Esophagus muscularis mucosa (tissue), 4 donors: ENCODE results near the gene NDUFV2. TPM values are rescaled to one million over a fixed set of nuclear protein-coding genes. Genes with fewer than 3 reads are reported as not detected.

ENCODE experiments used
- DNase-seq: peaks from one replicate; pipeline ENCODE4 v3.0.0-alpha.2; 2017; ENCODE audit errors: extremely low spot score
- H3K27ac ChIP-seq, 4 donors: fragments of 200-600 bp; sonication (generic); replicated peaks in 1 of 4; 1 replicate in 3 of 4; 2 replicates in 1 of 4; pipeline ENCODE4 v1.5.1; 2016 to 2019; ENCODE audit warnings: mild to moderate bottlenecking in 1 of 4
- H3K27me3 ChIP-seq, 4 donors: fragments of 200-600 bp; sonication (generic); one replicate each; pipeline versions ENCODE4 v1.5.1 to v1.6.0; 2016 to 2019
- H3K36me3 ChIP-seq, 4 donors: fragments of 200-600 bp; sonication (generic); one replicate each; pipeline ENCODE4 v1.5.1; 2016 to 2019
- H3K4me1 ChIP-seq, 4 donors: fragments of 200-600 bp; sonication (generic); one replicate each; pipeline ENCODE4 v1.5.1; 2016 to 2019
- H3K4me3 ChIP-seq, 4 donors: fragments of 200-600 bp; sonication (generic); 1 replicate in 2 of 4; 2 replicates in 2 of 4; pipeline ENCODE4 v1.5.1; 2016 to 2019; ENCODE audit warnings: mild to moderate bottlenecking in 4 of 4, moderate library complexity in 1 of 4
- H3K9me3 ChIP-seq, 4 donors: fragments of 200-600 bp; sonication (generic); 1 replicate in 3 of 4; 2 replicates in 1 of 4; pipeline ENCODE4 v1.5.1; 2016 to 2019
- CTCF ChIP-seq, 3 experiments: fragments of 200-600 bp in 2 of 3; fragments of 450-650 bp in 1 of 3; sonication (generic) in 2 of 3; IDR thresholded peaks; one replicate each; pipeline ENCODE4 v1.5.1; 2017 to 2019; ENCODE audit warnings: antibody characterized with exemption in 3 of 3, mild to moderate bottlenecking in 2 of 3, moderate library complexity in 1 of 3
- EP300 ChIP-seq: sonication (generic); formaldehyde crosslinking; IDR thresholded peaks from one replicate; pipeline ENCODE4 v1.6.1; 2017; ENCODE audit warnings: antibody characterized with exemption
- POLR2A ChIP-seq: fragments of 450-650 bp; IDR thresholded peaks from one replicate; pipeline ENCODE4 v1.6.1; 2017; ENCODE audit warnings: antibody characterized with exemption, moderate library complexity, mild to moderate bottlenecking, low read depth
- POLR2AphosphoS5 ChIP-seq, 2 donors: sonication (generic); formaldehyde crosslinking; IDR thresholded peaks; one replicate each; pipeline ENCODE4 v1.6.1; 2017; ENCODE audit warnings: antibody characterized with exemption in 2 of 2
- WGBS: methylation state at CpG from one replicate; pipeline ENCODE4 v1.1.5; 2018; 5-methylcytosine and 5-hydroxymethylcytosine counted together
- intact Hi-C: fragments of 100-400 bp; cut with DNase I; formaldehyde crosslinking; loops from one replicate; pipeline ENCODE4 v1.15.1; 2023
- total RNA-seq, 4 donors: library from RNA; depleted of rRNA; stranded (reverse); fragments of >200 nt; gene quantifications; one replicate each; pipeline versions ENCODE4 v1.1.0 to v1.2.1, GENCODE V29; 2016

Gene NDUFV2
- total RNA-seq, 4 donors from 2014 or later, result 120 to 229 (median 175) TPM

- no peak for DNase-seq
- H3K9me3 ChIP-seq, result no peaks in the 10 kb centered on the region
- intact Hi-C loops, result no loop called here
- TF ChIP-seq POLR2A, result no peak
- TF ChIP-seq EP300, result no peak
- no peak for TF ChIP-seq POLR2AphosphoS5 (IDR thresholded peaks at IDR 0.05)
- no peak for TF ChIP-seq CTCF (IDR thresholded peaks at IDR 0.05)
- H3K27me3 ChIP-seq, result no peaks in the 10 kb centered on the region
- H3K4me3 ChIP-seq, result no peak overlapping the region
- H3K4me1 ChIP-seq, result peaks cover 18 to 56% (median 45%) of the 10 kb centered on the region in 4 donors
- H3K27ac ChIP-seq, result peak overlapping the region; percentile 32 to 57 (median 42)
- 69% methylated on average over 3 of the region's 3 CpGs for WGBS
- H3K36me3 ChIP-seq, result peaks cover 16 to 70% (median 39%) of the 10 kb centered on the region in 4 donors
Observed at GRCh38 chr18:9126337-9126736, 23.8 kb downstream of the NDUFV2 start.

- Histone ChIP-seq H3K4me1 (peaks cover 15 to 63% (median 43%) of the 10 kb centered on the region in 4 donors), H3K27me3 (no peaks in the 10 kb centered on the region), H3K27ac (peak overlapping the region in 2 of 4 donors; percentile 8 to 99), H3K9me3 (no peaks in the 10 kb centered on the region), H3K4me3 (no peak overlapping the region), H3K36me3 (peaks cover 16 to 81% (median 43%) of the 10 kb centered on the region in 4 donors)
- intact Hi-C loops, result no loop called here
- TF ChIP-seq POLR2A, result no peak
- no peak for TF ChIP-seq CTCF (IDR thresholded peaks at IDR 0.05)
- TF ChIP-seq POLR2AphosphoS5 (IDR thresholded peaks at IDR 0.05), result no peak
- no peak for TF ChIP-seq EP300
- WGBS, result 82% methylated on average over 4 of the region's 4 CpGs
- DNase-seq, result no peak
Observed at GRCh38 chr18:9130195-9130594, 27.7 kb downstream of the NDUFV2 start.

- H3K4me1 ChIP-seq, result peaks cover 21 to 67% (median 44%) of the 10 kb centered on the region in 4 donors
- no peak for DNase-seq
- TF ChIP-seq EP300 (no peak), POLR2AphosphoS5 (IDR thresholded peaks at IDR 0.05) (no peak), CTCF (IDR thresholded peaks at IDR 0.05) (no peak), POLR2A (no peak)
- intact Hi-C loops, result no loop called here
- H3K27me3 ChIP-seq, result no peaks in the 10 kb centered on the region
- H3K36me3 ChIP-seq, result peaks cover 16 to 83% (median 41%) of the 10 kb centered on the region in 4 donors
- peak overlapping the region in 2 of 4 donors; percentile 10 to 99 for H3K27ac ChIP-seq
- WGBS, result 55% methylated on average over 2 of the region's 2 CpGs
- no peaks in the 10 kb centered on the region for H3K9me3 ChIP-seq
- no peak overlapping the region for H3K4me3 ChIP-seq
Observed at GRCh38 chr18:9130806-9131205, 28.3 kb downstream of the NDUFV2 start.

- Histone ChIP-seq H3K27me3 (no peaks in the 10 kb centered on the region), H3K36me3 (peaks cover 5 to 65% (median 29%) of the 10 kb centered on the region in 4 donors), H3K4me1 (peaks cover 15 to 53% (median 34%) of the 10 kb centered on the region in 4 donors), H3K4me3 (no peak overlapping the region), H3K9me3 (no peaks in the 10 kb centered on the region), H3K27ac (peak overlapping the region in 3 of 4 donors; percentile 49 to 99 (median 99))
- DNase-seq, result no peak
- intact Hi-C loops, result no loop called here
- WGBS, result 97% methylated on average over 4 of the region's 4 CpGs
- TF ChIP-seq POLR2A (no peak), CTCF (IDR thresholded peaks at IDR 0.05) (no peak), EP300 (no peak), POLR2AphosphoS5 (IDR thresholded peaks at IDR 0.05) (no peak)
Observed at GRCh38 chr18:9132628-9133027, 30.1 kb downstream of the NDUFV2 start.

- WGBS, result 84% methylated on average over 2 of the region's 2 CpGs
- TF ChIP-seq POLR2A (no peak), CTCF (IDR thresholded peaks at IDR 0.05) (no peak), EP300 (no peak), POLR2AphosphoS5 (IDR thresholded peaks at IDR 0.05) (no peak)
Observed at GRCh38 chr18:9133225-9133624, 30.7 kb downstream of the NDUFV2 start.

More at GRCh38 chr18:9133225-9133624, 30.7 kb downstream of the NDUFV2 start:
- DNase-seq, result no peak
- intact Hi-C loops, result no loop called here
- Histone ChIP-seq H3K4me1 (peaks cover 15 to 49% (median 33%) of the 10 kb centered on the region in 4 donors), H3K27me3 (no peaks in the 10 kb centered on the region), H3K36me3 (peaks cover 5 to 60% (median 25%) of the 10 kb centered on the region in 4 donors), H3K9me3 (no peaks in the 10 kb centered on the region), H3K4me3 (no peak overlapping the region), H3K27ac (peak overlapping the region; percentile 8 to 99 (median 74))
